Neural cell (in vitro differentiated cells): ENCODE measurements around the gene CEACAM7. TPM values are rescaled to one million over a fixed set of nuclear protein-coding genes. Genes with fewer than 3 reads are reported as not detected.

ENCODE experiments used
- H2AFZ ChIP-seq: fragments of 200-600, 300-800 bp; sonication (generic), shearing (Covaris generic); 2 replicates; pipeline ENCODE4 v1.6.0; 2014; ENCODE audit warnings: low read depth, mild to moderate bottlenecking, antibody characterized with exemption, low read length, moderate library complexity
- H3F3A ChIP-seq: fragments of 200-600 bp; shearing (Covaris generic); 2 replicates; pipeline ENCODE4 v1.6.1; 2016; ENCODE audit warnings: mild to moderate bottlenecking, moderate library complexity, mixed read lengths, antibody characterized with exemption, low read length; ENCODE audit not compliant: insufficient read depth, poor library complexity, severe bottlenecking
- H3K27ac ChIP-seq: fragments of 200-600, 300-800 bp; sonication (generic), shearing (Covaris generic); 2 replicates; pipeline ENCODE4 v1.5.1; 2014; ENCODE audit warnings: mild to moderate bottlenecking, low read length, moderate library complexity
- H3K27me3 ChIP-seq: fragments of 300-800, 200-600 bp; sonication (generic), shearing (Covaris generic); 2 replicates; pipeline ENCODE4 v1.6.0; 2014; ENCODE audit warnings: mild to moderate bottlenecking, low read depth, low read length, moderate library complexity; ENCODE audit not compliant: insufficient read depth
- H3K36me3 ChIP-seq: fragments of 300-800, 200-600 bp; sonication (generic), shearing (Covaris generic); 2 replicates; pipeline ENCODE4 v1.5.1; 2014; ENCODE audit warnings: mild to moderate bottlenecking, antibody characterized with exemption, low read length, moderate library complexity; ENCODE audit not compliant: insufficient read depth
- H3K4me2 ChIP-seq: fragments of 300-800, 200-600 bp; sonication (generic), shearing (Covaris generic); 2 replicates; pipeline ENCODE4 v1.6.0; 2014; ENCODE audit warnings: mild to moderate bottlenecking, low read length
- H3K4me3 ChIP-seq: fragments of 300-800, 200-600 bp; sonication (generic), shearing (Covaris generic); 2 replicates; pipeline ENCODE4 v1.5.1; 2014; ENCODE audit warnings: mild to moderate bottlenecking, low read length, moderate library complexity
- H3K79me2 ChIP-seq: fragments of 200-600 bp; shearing (Covaris generic); replicated peaks from 2 replicates; pipeline ENCODE4 v1.6.0; 2014; ENCODE audit warnings: mild to moderate bottlenecking, low read length, moderate library complexity; ENCODE audit not compliant: insufficient read depth
- H3K9ac ChIP-seq: fragments of 300-800, 200-600 bp; sonication (generic), shearing (Covaris generic); 2 replicates; pipeline ENCODE4 v1.6.1; 2016; ENCODE audit warnings: mild to moderate bottlenecking, low read length, mixed read lengths
- H3K9me2 ChIP-seq: fragments of 200-600 bp; shearing (Covaris generic); 2 replicates; pipeline ENCODE4 v1.6.1; 2016; ENCODE audit warnings: mild to moderate bottlenecking, low read length, mixed read lengths; ENCODE audit not compliant: insufficient read depth
- H3K9me3 ChIP-seq: fragments of 200-600, 300-800 bp; sonication (generic), shearing (Covaris generic); 2 replicates; pipeline ENCODE4 v1.6.1; 2016; ENCODE audit warnings: mild to moderate bottlenecking, mixed run types, low read length, moderate library complexity, mixed read lengths
- H4K20me1 ChIP-seq: fragments of 200-600 bp; shearing (Covaris generic); 2 replicates; pipeline ENCODE4 v1.6.1; 2016; ENCODE audit warnings: mild to moderate bottlenecking, mixed run types; ENCODE audit not compliant: insufficient read depth
- EP300 ChIP-seq: fragments of 450-650 bp; conservative IDR thresholded peaks from 2 replicates; pipeline ENCODE4 v1.6.1; 2014; ENCODE audit warnings: antibody characterized with exemption, mild to moderate bottlenecking, moderate library complexity; ENCODE audit not compliant: poor library complexity, severe bottlenecking
- EZH2 ChIP-seq: fragments of 200-600, 300-800 bp; shearing (Covaris generic), sonication (generic); IDR thresholded peaks from 2 replicates; pipeline ENCODE4 v1.6.1; 2014; ENCODE audit warnings: antibody characterized with exemption, low read length, borderline replicate concordance, mild to moderate bottlenecking; ENCODE audit not compliant: insufficient read depth, poor library complexity, severe bottlenecking
- MXI1 ChIP-seq: fragments of 450-650 bp; conservative IDR thresholded peaks from 2 replicates; pipeline ENCODE4 v1.6.1; 2014; ENCODE audit warnings: antibody characterized with exemption, mild to moderate bottlenecking; ENCODE audit not compliant: poor library complexity, severe bottlenecking
- POLR2AphosphoS5 ChIP-seq: IDR thresholded peaks from 2 replicates; pipeline ENCODE4 v1.6.1; 2012
- RAD21 ChIP-seq: fragments of 450-650 bp; conservative IDR thresholded peaks from 2 replicates; pipeline ENCODE4 v1.6.1; 2014; ENCODE audit warnings: antibody characterized with exemption, mild to moderate bottlenecking, moderate library complexity
- SMC3 ChIP-seq: fragments of 450-650 bp; conservative IDR thresholded peaks from 2 replicates; pipeline ENCODE4 v1.6.1; 2014; ENCODE audit warnings: antibody characterized with exemption, mild to moderate bottlenecking, moderate library complexity; ENCODE audit not compliant: poor library complexity
- TAF1 ChIP-seq: IDR thresholded peaks from 2 replicates; pipeline ENCODE4 v1.6.1; 2012; ENCODE audit warnings: low read depth
- polyA plus RNA-seq: library from polyadenylated mRNA; depleted of rRNA; stranded (reverse); fragments of >200 nt; gene quantifications from 2 replicates; pipeline ENCODE4 v1.2.3, GENCODE V29; 2014
- TF ChIP-seq, protein P1 (sequence below): fragments of 450-650 bp; IDR thresholded peaks from 2 replicates; pipeline ENCODE4 v1.5.1; 2014; ENCODE audit warnings: antibody characterized with exemption, mild to moderate bottlenecking, moderate library complexity; ENCODE audit not compliant: poor library complexity, severe bottlenecking
- TF ChIP-seq, protein P2 (sequence below): IDR thresholded peaks from 2 replicates; pipeline ENCODE4 v1.6.1; 2012; ENCODE audit warnings: borderline replicate concordance

CEACAM7 gene
- polyA plus RNA-seq, 1 donor from 2014 or later, result not detected

DNA sequence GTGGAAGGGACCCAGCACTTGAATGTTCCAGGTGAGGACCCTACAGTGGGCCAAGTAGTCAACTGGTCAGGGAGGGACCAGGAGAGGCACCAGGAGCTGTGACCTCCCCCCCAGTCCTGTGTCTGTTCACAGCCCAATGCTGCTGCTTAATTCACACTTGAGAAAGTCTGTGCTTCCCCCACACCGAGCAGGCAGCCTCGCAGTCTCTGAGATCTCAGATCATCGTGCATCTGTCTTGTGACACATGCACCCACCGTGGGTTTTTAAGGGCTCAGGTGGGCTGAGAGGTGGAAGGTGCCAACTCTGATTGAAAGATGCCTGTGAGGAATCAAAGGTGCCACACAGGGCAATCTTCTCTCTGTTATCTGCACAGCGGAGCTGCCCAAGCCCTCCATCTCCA lies 26.5 kb upstream of the CEACAM7 start:
- Histone ChIP-seq H3K27me3 (no peaks in the 10 kb centered on the region), H3K79me2 (no peaks in the 10 kb centered on the region), H3F3A (no peaks in the 10 kb centered on the region), H3K4me3 (no peak overlapping the region), H3K36me3 (no peaks in the 10 kb centered on the region), H4K20me1 (no peaks in the 10 kb centered on the region), H3K4me2 (no peak overlapping the region), H3K9ac (no peak overlapping the region), H3K9me3 (no peaks in the 10 kb centered on the region), H3K9me2 (no peaks in the 10 kb centered on the region), H2AFZ (no peak overlapping the region), H3K27ac (no peak overlapping the region)
- TF ChIP-seq SMC3 (no peak), TAF1 (no peak), POLR2AphosphoS5 (no peak), EP300 (no peak)
- TF ChIP-seq, protein P1, sequence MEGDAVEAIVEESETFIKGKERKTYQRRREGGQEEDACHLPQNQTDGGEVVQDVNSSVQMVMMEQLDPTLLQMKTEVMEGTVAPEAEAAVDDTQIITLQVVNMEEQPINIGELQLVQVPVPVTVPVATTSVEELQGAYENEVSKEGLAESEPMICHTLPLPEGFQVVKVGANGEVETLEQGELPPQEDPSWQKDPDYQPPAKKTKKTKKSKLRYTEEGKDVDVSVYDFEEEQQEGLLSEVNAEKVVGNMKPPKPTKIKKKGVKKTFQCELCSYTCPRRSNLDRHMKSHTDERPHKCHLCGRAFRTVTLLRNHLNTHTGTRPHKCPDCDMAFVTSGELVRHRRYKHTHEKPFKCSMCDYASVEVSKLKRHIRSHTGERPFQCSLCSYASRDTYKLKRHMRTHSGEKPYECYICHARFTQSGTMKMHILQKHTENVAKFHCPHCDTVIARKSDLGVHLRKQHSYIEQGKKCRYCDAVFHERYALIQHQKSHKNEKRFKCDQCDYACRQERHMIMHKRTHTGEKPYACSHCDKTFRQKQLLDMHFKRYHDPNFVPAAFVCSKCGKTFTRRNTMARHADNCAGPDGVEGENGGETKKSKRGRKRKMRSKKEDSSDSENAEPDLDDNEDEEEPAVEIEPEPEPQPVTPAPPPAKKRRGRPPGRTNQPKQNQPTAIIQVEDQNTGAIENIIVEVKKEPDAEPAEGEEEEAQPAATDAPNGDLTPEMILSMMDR, result no peak
- TF ChIP-seq, protein P2, sequence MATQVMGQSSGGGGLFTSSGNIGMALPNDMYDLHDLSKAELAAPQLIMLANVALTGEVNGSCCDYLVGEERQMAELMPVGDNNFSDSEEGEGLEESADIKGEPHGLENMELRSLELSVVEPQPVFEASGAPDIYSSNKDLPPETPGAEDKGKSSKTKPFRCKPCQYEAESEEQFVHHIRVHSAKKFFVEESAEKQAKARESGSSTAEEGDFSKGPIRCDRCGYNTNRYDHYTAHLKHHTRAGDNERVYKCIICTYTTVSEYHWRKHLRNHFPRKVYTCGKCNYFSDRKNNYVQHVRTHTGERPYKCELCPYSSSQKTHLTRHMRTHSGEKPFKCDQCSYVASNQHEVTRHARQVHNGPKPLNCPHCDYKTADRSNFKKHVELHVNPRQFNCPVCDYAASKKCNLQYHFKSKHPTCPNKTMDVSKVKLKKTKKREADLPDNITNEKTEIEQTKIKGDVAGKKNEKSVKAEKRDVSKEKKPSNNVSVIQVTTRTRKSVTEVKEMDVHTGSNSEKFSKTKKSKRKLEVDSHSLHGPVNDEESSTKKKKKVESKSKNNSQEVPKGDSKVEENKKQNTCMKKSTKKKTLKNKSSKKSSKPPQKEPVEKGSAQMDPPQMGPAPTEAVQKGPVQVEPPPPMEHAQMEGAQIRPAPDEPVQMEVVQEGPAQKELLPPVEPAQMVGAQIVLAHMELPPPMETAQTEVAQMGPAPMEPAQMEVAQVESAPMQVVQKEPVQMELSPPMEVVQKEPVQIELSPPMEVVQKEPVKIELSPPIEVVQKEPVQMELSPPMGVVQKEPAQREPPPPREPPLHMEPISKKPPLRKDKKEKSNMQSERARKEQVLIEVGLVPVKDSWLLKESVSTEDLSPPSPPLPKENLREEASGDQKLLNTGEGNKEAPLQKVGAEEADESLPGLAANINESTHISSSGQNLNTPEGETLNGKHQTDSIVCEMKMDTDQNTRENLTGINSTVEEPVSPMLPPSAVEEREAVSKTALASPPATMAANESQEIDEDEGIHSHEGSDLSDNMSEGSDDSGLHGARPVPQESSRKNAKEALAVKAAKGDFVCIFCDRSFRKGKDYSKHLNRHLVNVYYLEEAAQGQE, result no peak

DNA sequence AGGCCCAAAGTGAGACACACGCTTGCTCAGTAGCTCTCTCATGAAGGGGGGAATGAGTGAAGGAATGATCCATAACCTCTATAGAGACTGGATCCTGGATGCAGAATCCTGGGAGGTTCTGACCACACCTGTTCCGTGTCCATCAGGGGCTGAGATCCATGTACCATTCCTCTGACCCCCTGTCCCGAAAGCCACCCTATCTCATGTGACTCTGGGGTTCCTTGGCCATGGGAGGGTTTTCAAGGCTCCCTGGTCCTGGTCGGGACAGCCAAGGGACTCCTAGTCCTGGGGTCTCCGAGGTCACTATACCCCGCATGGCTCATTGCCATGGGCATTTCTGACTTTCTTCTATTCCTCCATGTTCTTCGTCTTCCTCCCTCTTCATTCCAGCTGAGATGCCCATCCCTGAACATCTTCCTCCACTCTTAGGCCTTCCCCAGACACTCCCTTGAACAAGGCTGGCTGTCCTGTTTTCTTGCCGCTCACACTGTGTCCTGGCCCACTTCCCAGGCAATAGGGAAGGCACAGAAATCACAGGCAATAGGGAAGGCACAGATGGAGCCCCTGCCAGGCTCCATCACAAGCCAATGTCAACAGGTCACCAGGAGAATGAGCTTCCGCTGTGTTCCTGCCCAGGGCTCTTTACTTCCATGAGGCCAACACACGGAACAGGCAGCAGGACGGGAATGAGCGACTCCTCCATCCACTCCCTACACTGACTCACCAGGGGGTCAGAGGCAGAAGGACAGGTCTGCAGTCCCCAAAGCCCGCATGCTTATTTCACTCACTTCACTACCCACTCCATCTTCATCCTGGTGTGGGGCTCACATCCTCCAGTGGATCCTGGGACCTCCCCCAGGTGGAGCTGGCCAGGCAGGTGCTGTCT lies 23.5 kb upstream of the CEACAM7 start:
- TF ChIP-seq TAF1 (no peak), EZH2 (no peak), SMC3 (no peak), EP300 (no peak), MXI1 (no peak), POLR2AphosphoS5 (no peak), RAD21 (no peak)
- TF ChIP-seq, protein P2, result no peak
- TF ChIP-seq, protein P1, result no peak
- Histone ChIP-seq H2AFZ (no peak overlapping the region), H3K9me2 (no peaks in the 10 kb centered on the region), H3K79me2 (no peaks in the 10 kb centered on the region), H3K36me3 (no peaks in the 10 kb centered on the region), H3K27me3 (no peaks in the 10 kb centered on the region), H3K4me3 (no peak overlapping the region), H3K9ac (no peak overlapping the region), H4K20me1 (no peaks in the 10 kb centered on the region), H3K9me3 (no peaks in the 10 kb centered on the region), H3F3A (no peaks in the 10 kb centered on the region), H3K27ac (no peak overlapping the region), H3K4me2 (no peak overlapping the region)
